NB4 (cell line): ENCODE results near the gene SLAMF6.
"Not testable (repeated sequence)": the region's sequence is repeated elsewhere in the genome, so short reads cannot be mapped to it uniquely, and the experiment has no call there.

Source experiments
- DNase-seq: peaks from one replicate; pipeline ENCODE4 v3.0.0; 2010; ENCODE audit warnings: low read depth
- H3K4me3 ChIP-seq: one replicate; pipeline ENCODE4 v1.5.1; 2011; ENCODE audit warnings: mild to moderate bottlenecking, low read depth, low read length, moderate library complexity
- MAX ChIP-seq: IDR thresholded peaks from 2 replicates; pipeline ENCODE4 v1.6.1; 2011; ENCODE audit warnings: low read depth, low read length
- MYC ChIP-seq: IDR thresholded peaks from 2 replicates; pipeline ENCODE4 v1.6.1; 2011; ENCODE audit warnings: low read depth, low read length
- POLR2A ChIP-seq: IDR thresholded peaks from 2 replicates; pipeline ENCODE4 v1.6.1; 2011; ENCODE audit warnings: mild to moderate bottlenecking; ENCODE audit not compliant: insufficient read length; ENCODE audit errors: extremely low read depth
- TF ChIP-seq, protein P1 (sequence below): IDR thresholded peaks from one replicate; pipeline ENCODE4 v1.5.1; 2012; ENCODE audit warnings: low read depth, low read length

The SLAMF6 gene

GRCh38 chr1:160488347-160489058, 34.6 kb downstream of the SLAMF6 start:
- TF ChIP-seq, protein P1, sequence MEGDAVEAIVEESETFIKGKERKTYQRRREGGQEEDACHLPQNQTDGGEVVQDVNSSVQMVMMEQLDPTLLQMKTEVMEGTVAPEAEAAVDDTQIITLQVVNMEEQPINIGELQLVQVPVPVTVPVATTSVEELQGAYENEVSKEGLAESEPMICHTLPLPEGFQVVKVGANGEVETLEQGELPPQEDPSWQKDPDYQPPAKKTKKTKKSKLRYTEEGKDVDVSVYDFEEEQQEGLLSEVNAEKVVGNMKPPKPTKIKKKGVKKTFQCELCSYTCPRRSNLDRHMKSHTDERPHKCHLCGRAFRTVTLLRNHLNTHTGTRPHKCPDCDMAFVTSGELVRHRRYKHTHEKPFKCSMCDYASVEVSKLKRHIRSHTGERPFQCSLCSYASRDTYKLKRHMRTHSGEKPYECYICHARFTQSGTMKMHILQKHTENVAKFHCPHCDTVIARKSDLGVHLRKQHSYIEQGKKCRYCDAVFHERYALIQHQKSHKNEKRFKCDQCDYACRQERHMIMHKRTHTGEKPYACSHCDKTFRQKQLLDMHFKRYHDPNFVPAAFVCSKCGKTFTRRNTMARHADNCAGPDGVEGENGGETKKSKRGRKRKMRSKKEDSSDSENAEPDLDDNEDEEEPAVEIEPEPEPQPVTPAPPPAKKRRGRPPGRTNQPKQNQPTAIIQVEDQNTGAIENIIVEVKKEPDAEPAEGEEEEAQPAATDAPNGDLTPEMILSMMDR = no peak
- TF ChIP-seq POLR2A (no peak), MAX (no peak), MYC (no peak)
- H3K4me3 ChIP-seq = no peak overlapping the region
- DNase-seq = no peak

- no peak for DNase-seq
- TF ChIP-seq, protein P1 = no peak
- no peak overlapping the region for H3K4me3 ChIP-seq
These were observed 36.6 kb downstream of the SLAMF6 start for GRCh38 chr1:160486453-160486852.

DNA sequence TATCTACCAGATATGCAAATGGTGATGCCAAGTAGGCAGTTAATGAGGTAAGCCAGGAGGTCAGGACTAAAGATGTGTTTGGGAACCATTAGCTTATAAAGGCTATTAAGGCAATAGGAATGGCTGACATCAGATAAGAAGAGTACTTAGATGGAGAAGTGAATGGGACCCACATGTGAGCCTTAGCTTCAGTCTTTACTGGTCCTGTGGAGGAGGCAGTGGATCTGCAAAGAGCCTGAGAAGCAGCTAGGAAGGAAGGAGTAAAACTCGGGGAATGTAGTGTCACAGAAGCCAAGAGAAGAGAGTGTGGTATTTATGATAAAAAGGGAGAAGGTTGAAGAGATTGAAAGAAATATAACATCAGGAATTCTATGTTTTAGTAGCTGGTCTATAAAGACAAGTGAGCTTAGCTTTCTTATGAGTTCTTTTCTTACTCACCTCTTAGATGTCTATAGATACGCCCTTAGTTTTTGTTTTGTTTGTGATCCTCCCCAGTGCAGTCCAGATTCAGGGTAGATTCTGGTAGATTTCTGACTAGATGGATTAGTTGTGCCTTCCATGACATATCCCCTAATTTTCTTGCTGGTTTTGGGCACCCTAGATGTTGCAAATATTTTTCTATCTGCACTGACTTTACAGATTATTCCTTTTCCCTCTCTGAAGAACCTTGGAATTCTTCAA, 39.4 kb downstream of the SLAMF6 start:
- H3K4me3 ChIP-seq = no peak overlapping the region
- TF ChIP-seq MAX (no peak), MYC (no peak), POLR2A (no peak)
- TF ChIP-seq, protein P1 = no peak
- DNase-seq = no peak

GRCh38 chr1:160481979-160482596, 41.0 kb downstream of the SLAMF6 start:
- TF ChIP-seq, protein P1 = no peak
- TF ChIP-seq MYC (no peak), MAX (no peak)
- H3K4me3 ChIP-seq = no peak overlapping the region
- no peak for DNase-seq

DNA sequence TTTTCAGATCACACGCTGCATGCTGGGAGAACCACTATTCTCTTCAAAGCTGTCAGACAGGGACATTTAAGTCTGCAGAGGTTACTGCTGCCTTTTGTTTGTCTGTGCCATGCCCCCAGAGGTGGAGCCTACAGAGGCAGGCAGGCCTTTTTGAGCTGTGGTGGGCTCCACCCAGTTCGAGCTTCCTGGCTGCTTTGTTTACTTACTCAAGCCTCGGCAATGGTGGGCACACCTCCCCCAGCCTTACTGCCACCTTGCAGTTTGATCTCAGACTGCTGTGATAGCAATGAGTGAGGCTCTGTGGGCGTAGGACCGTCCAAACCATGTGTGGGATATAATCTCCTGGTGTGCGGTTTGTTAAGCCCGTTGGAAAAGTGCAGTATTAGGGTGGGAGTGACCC, 42.3 kb downstream of the SLAMF6 start:
- not testable (repeated sequence) for DNase-seq, H3K4me3 ChIP-seq

- DNase-seq, H3K4me3 ChIP-seq: not testable (repeated sequence)
These were observed 44.0 kb downstream of the SLAMF6 start for GRCh38 chr1:160479091-160479490.

GRCh38 chr1:160474392-160475242, 48.4 kb downstream of the SLAMF6 start:
- TF ChIP-seq, protein P1 = no peak
- TF ChIP-seq POLR2A (no peak), MYC (no peak), MAX (no peak)
- H3K4me3 ChIP-seq = no peak overlapping the region
- DNase-seq = no peak
